Breast epithelium (tissue), 3 donors: ENCODE results near the gene NOL9.

Experiments used
- POLR2A ChIP-seq: fragments of 450-650 bp; IDR thresholded peaks from one replicate; pipeline ENCODE4 v1.6.1; 2016; ENCODE audit warnings: antibody characterized with exemption, mild to moderate bottlenecking, moderate library complexity
- POLR2AphosphoS5 ChIP-seq, 3 donors: sonication (generic); formaldehyde crosslinking; IDR thresholded peaks; one replicate each; pipeline ENCODE4 v1.6.1; 2017; ENCODE audit warnings: antibody characterized with exemption in 3 of 3
- TF ChIP-seq, protein P1 (sequence below), 3 donors: fragments of 450-650 bp; IDR thresholded peaks; one replicate each; pipeline ENCODE4 v1.5.1; 2016 to 2017; ENCODE audit warnings: antibody characterized with exemption in 3 of 3, mild to moderate bottlenecking in 3 of 3, moderate library complexity in 3 of 3

DNA sequence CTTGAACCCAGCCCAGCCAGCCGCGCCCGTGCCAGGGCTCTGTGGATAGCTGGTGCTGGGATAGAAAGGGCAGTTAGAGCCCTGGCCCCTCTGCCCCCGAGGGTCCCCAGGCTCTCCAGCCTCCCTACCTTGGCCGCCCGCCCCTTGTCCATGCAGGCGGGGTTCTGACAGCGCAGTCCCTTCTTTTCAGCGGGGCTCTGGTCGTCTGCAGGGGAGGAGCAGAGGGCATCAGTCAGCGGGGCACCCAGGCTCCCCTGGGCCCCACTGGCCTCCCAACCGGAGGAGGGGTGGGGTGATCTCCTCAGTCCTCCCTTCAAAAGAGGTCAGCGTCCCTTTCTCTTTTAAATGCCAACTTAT is 58.0 kb downstream of the NOL9 start:
- TF ChIP-seq, protein P1, sequence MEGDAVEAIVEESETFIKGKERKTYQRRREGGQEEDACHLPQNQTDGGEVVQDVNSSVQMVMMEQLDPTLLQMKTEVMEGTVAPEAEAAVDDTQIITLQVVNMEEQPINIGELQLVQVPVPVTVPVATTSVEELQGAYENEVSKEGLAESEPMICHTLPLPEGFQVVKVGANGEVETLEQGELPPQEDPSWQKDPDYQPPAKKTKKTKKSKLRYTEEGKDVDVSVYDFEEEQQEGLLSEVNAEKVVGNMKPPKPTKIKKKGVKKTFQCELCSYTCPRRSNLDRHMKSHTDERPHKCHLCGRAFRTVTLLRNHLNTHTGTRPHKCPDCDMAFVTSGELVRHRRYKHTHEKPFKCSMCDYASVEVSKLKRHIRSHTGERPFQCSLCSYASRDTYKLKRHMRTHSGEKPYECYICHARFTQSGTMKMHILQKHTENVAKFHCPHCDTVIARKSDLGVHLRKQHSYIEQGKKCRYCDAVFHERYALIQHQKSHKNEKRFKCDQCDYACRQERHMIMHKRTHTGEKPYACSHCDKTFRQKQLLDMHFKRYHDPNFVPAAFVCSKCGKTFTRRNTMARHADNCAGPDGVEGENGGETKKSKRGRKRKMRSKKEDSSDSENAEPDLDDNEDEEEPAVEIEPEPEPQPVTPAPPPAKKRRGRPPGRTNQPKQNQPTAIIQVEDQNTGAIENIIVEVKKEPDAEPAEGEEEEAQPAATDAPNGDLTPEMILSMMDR (IDR thresholded peaks at IDR 0.05), result no peak
- no peak for TF ChIP-seq POLR2AphosphoS5 (IDR thresholded peaks at IDR 0.05)
- TF ChIP-seq POLR2A, result no peak
